Vagina (tissue), 2 donors: ENCODE data around the gene SSMEM1. TPM values are rescaled to one million over a fixed set of nuclear protein-coding genes. Genes with fewer than 3 reads are reported as not detected.
"Not testable (repeated sequence)": the region's sequence is repeated elsewhere in the genome, so short reads cannot be mapped to it uniquely, and the experiment has no call there.

ENCODE experiments used
- DNase-seq, 2 donors: peaks; one replicate each; pipeline ENCODE4 v3.0.0-alpha.2; 2017; ENCODE audit errors: extremely low spot score in 2 of 2
- H3K27ac ChIP-seq: fragments of 200-600 bp; sonication (generic); one replicate; pipeline ENCODE4 v1.5.1; 2019
- H3K27me3 ChIP-seq: fragments of 200-600 bp; sonication (generic); one replicate; pipeline ENCODE4 v1.5.1; 2019
- H3K36me3 ChIP-seq, 2 donors: fragments of 200-600 bp; sonication (generic); one replicate each; pipeline ENCODE4 v1.5.1; 2017 to 2019
- H3K4me1 ChIP-seq: fragments of 200-600 bp; sonication (generic); one replicate; pipeline ENCODE4 v1.5.1; 2019
- H3K4me3 ChIP-seq, 2 donors: fragments of 200-600 bp; sonication (generic); 1 replicate in 1 of 2; 2 replicates in 1 of 2; pipeline ENCODE4 v1.5.1; 2016 to 2019
- H3K9me3 ChIP-seq: fragments of 200-600 bp; sonication (generic); one replicate; pipeline ENCODE4 v1.5.1; 2019
- CTCF ChIP-seq, 3 experiments: fragments of 450-650 bp in 2 of 3; fragments of 200-600 bp in 1 of 3; sonication (generic) in 1 of 3; IDR thresholded peaks; one replicate each; pipeline ENCODE4 v1.5.1; 2017 to 2019; ENCODE audit warnings: antibody characterized with exemption in 3 of 3, mild to moderate bottlenecking in 2 of 3, moderate library complexity in 2 of 3
- POLR2A ChIP-seq, 2 donors: fragments of 450-650 bp; IDR thresholded peaks; one replicate each; pipeline ENCODE4 v1.6.1; 2017; ENCODE audit warnings: antibody characterized with exemption in 2 of 2, mild to moderate bottlenecking in 2 of 2, moderate library complexity in 2 of 2
- POLR2AphosphoS5 ChIP-seq, 2 donors: sonication (generic); formaldehyde crosslinking; IDR thresholded peaks; one replicate each; pipeline ENCODE4 v1.9.0; 2017; ENCODE audit warnings: antibody characterized with exemption in 2 of 2, mild to moderate bottlenecking in 2 of 2, low read depth in 1 of 2; ENCODE audit not compliant: insufficient read depth in 1 of 2
- intact Hi-C: fragments of 100-400 bp; cut with DNase I; formaldehyde crosslinking; loops from one replicate; pipeline ENCODE4 v1.15.1; 2023
- total RNA-seq: library from RNA; depleted of rRNA; stranded (reverse); fragments of >200 nt; gene quantifications from one replicate; pipeline ENCODE4 v1.2.3, GENCODE V29; 2016

The SSMEM1 gene
- total RNA-seq, 1 donor from 2014 or later, result not detected

DNA sequence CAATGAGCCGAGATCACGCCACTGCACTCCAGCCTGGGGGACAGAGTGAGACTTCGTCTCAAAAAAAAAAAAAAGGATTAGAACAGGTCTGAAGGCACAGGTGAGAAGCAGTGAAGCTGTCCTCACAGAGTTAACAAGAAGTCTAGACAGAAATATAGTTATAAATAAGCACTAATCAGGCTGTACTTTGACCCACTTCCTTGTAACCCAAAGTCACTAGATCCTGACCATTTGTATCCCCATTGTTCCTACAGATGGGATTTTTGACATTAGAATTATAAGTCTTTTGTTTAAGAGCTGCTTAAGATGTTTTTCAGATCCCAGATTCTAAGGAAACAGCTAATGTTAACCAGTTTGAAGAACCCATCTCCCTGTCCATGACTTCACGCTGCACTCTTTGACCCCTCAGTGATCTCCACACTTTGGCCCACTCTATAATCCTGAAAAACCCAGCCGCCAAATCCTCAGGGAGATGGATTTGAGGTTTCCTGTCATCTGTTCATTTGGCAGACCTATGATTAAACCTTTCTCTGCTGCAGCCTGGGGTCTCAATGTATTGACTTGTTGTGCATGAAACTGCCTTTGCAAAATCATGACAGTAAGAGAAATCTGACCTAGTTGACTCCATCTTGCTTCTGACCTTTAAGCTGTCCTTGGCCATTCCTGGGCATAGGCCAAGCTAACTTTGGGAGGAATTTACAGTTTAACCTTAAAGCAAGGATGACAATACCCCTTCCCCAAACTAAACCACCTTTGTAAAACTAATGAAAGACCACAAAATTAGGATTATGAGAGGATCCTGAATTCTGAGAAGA, 11.4 kb downstream of the SSMEM1 start:
- Histone ChIP-seq H3K9me3 (no peaks in the 10 kb centered on the region), H3K4me1 (no peaks in the 10 kb centered on the region), H3K27me3 (no peaks in the 10 kb centered on the region), H3K36me3 (no peaks in the 10 kb centered on the region), H3K27ac (no peak overlapping the region), H3K4me3 (no peak overlapping the region)
- TF ChIP-seq POLR2A (IDR thresholded peaks at IDR 0.05), result no peak
- TF ChIP-seq POLR2AphosphoS5 (IDR thresholded peaks at IDR 0.05; ENCODE audit: insufficient read depth in 1 of 2, low read depth in 1 of 2), result no peak
- TF ChIP-seq CTCF (IDR thresholded peaks at IDR 0.05), result no peak
- intact Hi-C loops, result no loop called here
- DNase-seq, result no peak

DNA sequence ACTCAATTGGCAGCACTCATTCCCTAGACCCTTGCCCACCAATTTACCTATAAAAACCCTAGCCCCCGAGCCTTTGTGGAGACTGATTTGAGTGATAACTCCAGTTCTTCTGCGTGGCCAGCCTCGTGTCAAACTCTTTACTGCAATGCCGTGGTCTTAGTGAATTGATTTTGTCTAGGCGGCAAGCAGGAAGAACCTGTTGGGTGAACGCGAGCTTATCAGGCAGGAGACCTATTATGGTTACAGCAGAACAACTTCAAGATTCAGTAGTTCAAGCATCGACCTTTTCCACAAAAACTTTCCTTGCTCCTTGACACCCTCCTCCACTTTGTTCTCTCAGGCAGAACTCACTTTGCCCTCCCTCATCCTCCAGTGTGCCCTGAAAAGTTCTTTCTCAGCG, 12.2 kb downstream of the SSMEM1 start:
- TF ChIP-seq POLR2AphosphoS5 (IDR thresholded peaks at IDR 0.05; ENCODE audit: insufficient read depth in 1 of 2, low read depth in 1 of 2) (no peak), POLR2A (IDR thresholded peaks at IDR 0.05) (no peak), CTCF (IDR thresholded peaks at IDR 0.05) (no peak)
- H3K4me1 ChIP-seq, result no peaks in the 10 kb centered on the region
- intact Hi-C loops, result no loop called here

GRCh38 chr7:130221746-130222145, 14.1 kb downstream of the SSMEM1 start:
- no peak for DNase-seq
- no peak for TF ChIP-seq CTCF (IDR thresholded peaks at IDR 0.05)
- no peak for TF ChIP-seq POLR2A (IDR thresholded peaks at IDR 0.05)
- no peak for TF ChIP-seq POLR2AphosphoS5 (IDR thresholded peaks at IDR 0.05; ENCODE audit: insufficient read depth in 1 of 2, low read depth in 1 of 2)
- intact Hi-C loops, result no loop called here
- Histone ChIP-seq H3K27me3 (no peaks in the 10 kb centered on the region), H3K4me1 (no peaks in the 10 kb centered on the region), H3K36me3 (no peaks in the 10 kb centered on the region), H3K27ac (no peak overlapping the region), H3K4me3 (no peak overlapping the region), H3K9me3 (no peaks in the 10 kb centered on the region)

More for the DNA sequence above, 12.2 kb downstream of the SSMEM1 start:
- Histone ChIP-seq H3K27me3 (no peaks in the 10 kb centered on the region), H3K4me3 (no peak overlapping the region), H3K36me3 (no peaks in the 10 kb centered on the region), H3K27ac (no peak overlapping the region), H3K9me3 (no peaks in the 10 kb centered on the region)
- no peak for DNase-seq

GRCh38 chr7:130223646-130224045, 16.0 kb downstream of the SSMEM1 start:
- intact Hi-C loops, result no loop called here
- DNase-seq, result no peak
- TF ChIP-seq POLR2AphosphoS5 (IDR thresholded peaks at IDR 0.05; ENCODE audit: insufficient read depth in 1 of 2, low read depth in 1 of 2), result no peak
- no peak for TF ChIP-seq POLR2A (IDR thresholded peaks at IDR 0.05)
- no peak for TF ChIP-seq CTCF (IDR thresholded peaks at IDR 0.05)
- Histone ChIP-seq H3K36me3 (no peaks in the 10 kb centered on the region), H3K27me3 (no peaks in the 10 kb centered on the region), H3K4me1 (peaks cover 14% of the 10 kb centered on the region), H3K9me3 (no peaks in the 10 kb centered on the region), H3K27ac (no peak overlapping the region), H3K4me3 (no peak overlapping the region)

- intact Hi-C loops, result no loop called here
- Histone ChIP-seq H3K4me1 (peaks cover 17% of the 10 kb centered on the region), H3K36me3 (no peaks in the 10 kb centered on the region), H3K27ac (no peak overlapping the region), H3K27me3 (no peaks in the 10 kb centered on the region), H3K4me3 (no peak overlapping the region), H3K9me3 (no peaks in the 10 kb centered on the region)
- DNase-seq, result no peak
- TF ChIP-seq POLR2AphosphoS5 (IDR thresholded peaks at IDR 0.05; ENCODE audit: insufficient read depth in 1 of 2, low read depth in 1 of 2) (no peak), POLR2A (IDR thresholded peaks at IDR 0.05) (no peak), CTCF (IDR thresholded peaks at IDR 0.05) (no peak)
These were observed 16.6 kb downstream of the SSMEM1 start for GRCh38 chr7:130224210-130224609.

GRCh38 chr7:130224923-130225322, 17.3 kb downstream of the SSMEM1 start:
- H3K9me3 ChIP-seq, H3K36me3 ChIP-seq, H3K4me3 ChIP-seq, H3K27me3 ChIP-seq, intact Hi-C loops, DNase-seq: not testable (repeated sequence)
- Histone ChIP-seq H3K27ac (peak overlapping the region; percentile 48), H3K4me1 (peaks cover 17% of the 10 kb centered on the region)
